ENCODE data around the gene PARN.

- TF ChIP-seq ATF3 (IDR thresholded peaks at IDR 0.05) (no peak), POLR2A (IDR thresholded peaks at IDR 0.05; ENCODE audit: borderline replicate concordance, extremely low read depth, insufficient read depth, insufficient read length) (no peak), REST (IDR thresholded peaks at IDR 0.05; ENCODE audit: low read depth) (no peak), TCF7L2 (IDR thresholded peaks at IDR 0.05; ENCODE audit: borderline replicate concordance, extremely low read depth, insufficient read depth, insufficient read length) (no peak), CTCF (IDR thresholded peaks at IDR 0.05 in 2 of 3, conservative IDR thresholded peaks at IDR 0.05 in 1 of 3; ENCODE audit: borderline replicate concordance in 1 of 3, insufficient read depth in 1 of 3, low read depth in 2 of 3, low read length in 2 of 3) (no peak), POLR2AphosphoS5 (IDR thresholded peaks at IDR 0.05; ENCODE audit: low read depth, low read length) (no peak), ZFX (IDR thresholded peaks at IDR 0.05) (no peak), FOSL1 (IDR thresholded peaks at IDR 0.05; ENCODE audit: low read depth) (no peak)
These were observed 107.4 kb downstream of the PARN start for GRCh38 chr16:14522671-14523070.
